ENCODE results near the gene EED. TPM values are rescaled to one million over a fixed set of nuclear protein-coding genes. Genes with fewer than 3 reads are reported as not detected.

EED gene
- total and polyA plus RNA-seq, 4 donors: 11.1 to 40.2 (median 16.5) TPM

DNA sequence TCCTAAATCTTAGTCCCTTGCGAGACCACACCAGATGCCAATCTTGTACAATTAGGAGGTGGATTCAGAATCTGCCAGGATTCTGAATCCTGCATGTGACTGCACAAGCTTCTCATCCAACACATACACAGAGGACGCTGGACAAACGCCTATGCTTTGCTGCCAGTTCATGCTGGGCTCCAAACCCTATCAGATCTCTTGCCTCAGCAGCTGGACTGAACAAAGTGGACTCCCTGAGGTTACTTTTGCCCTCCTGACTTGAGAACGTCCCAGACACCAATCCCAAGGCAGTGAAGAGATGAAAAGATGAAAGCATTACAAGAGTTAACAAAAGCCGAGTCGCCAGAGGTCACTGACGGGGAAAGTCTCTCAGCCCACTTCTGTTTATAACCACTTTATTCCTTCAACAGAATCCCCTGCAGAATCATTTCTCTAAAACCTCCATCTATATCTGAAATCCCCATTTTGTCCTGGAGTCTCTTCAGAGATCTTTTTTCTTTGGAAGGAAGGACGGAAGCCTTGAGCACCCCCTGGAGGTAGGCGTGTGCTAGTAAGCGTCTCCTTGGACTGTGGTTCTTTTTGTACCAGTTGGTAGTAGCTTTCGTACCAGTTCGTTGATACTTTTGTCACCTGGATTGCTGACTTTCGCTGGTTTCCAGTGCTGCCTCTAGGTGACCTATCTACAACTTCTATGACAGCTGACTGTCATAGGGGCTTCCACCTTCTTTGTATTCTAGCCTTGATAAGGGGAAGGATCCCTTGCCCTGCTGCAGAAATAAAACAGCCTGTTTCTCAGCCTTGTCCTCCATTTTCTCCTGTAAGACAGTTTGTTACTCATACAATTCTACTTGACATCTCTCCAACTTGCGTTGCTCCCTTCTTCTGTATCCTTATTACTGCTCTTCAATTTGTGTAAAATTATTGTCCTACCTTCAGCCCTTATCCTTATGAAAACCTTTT lies 26.1 kb upstream of the EED start:
- 30 to 36% methylated on average over 14 of the region's 14 CpGs for WGBS, 2 donors
- TF ChIP-seq, protein P1, sequence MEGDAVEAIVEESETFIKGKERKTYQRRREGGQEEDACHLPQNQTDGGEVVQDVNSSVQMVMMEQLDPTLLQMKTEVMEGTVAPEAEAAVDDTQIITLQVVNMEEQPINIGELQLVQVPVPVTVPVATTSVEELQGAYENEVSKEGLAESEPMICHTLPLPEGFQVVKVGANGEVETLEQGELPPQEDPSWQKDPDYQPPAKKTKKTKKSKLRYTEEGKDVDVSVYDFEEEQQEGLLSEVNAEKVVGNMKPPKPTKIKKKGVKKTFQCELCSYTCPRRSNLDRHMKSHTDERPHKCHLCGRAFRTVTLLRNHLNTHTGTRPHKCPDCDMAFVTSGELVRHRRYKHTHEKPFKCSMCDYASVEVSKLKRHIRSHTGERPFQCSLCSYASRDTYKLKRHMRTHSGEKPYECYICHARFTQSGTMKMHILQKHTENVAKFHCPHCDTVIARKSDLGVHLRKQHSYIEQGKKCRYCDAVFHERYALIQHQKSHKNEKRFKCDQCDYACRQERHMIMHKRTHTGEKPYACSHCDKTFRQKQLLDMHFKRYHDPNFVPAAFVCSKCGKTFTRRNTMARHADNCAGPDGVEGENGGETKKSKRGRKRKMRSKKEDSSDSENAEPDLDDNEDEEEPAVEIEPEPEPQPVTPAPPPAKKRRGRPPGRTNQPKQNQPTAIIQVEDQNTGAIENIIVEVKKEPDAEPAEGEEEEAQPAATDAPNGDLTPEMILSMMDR (IDR thresholded peaks at IDR 0.05; ENCODE audit: control extremely low read depth, extremely low read depth): peak; percentile 74
- Histone ChIP-seq H3K9ac (ENCODE audit: insufficient read depth in 1 of 2, low read length in 2 of 2) (no peak overlapping the region), H3K9me3 (ENCODE audit: control insufficient read depth in 4 of 4, insufficient read depth in 3 of 4, low read length in 3 of 4) (no peaks in the 10 kb centered on the region), H3K27me3 (ENCODE audit: control insufficient read depth in 3 of 3, insufficient read depth in 3 of 3, low read length in 2 of 3) (no peaks in the 10 kb centered on the region), H3K27ac (ENCODE audit: low read depth in 1 of 2, low read length in 1 of 2) (peak overlapping the region in 1 of 2 donors; percentile 28), H3K4me3 (no peak overlapping the region), H3K36me3 (ENCODE audit: control insufficient read depth in 4 of 4, insufficient read depth in 4 of 4, low read length in 4 of 4) (no peaks in the 10 kb centered on the region), H3K4me1 (ENCODE audit: control insufficient read depth in 5 of 5, insufficient read depth in 5 of 5, low read length in 5 of 5) (peaks cover 0 to 3% (median 0%) of the 10 kb centered on the region in 5 donors)
- ATAC-seq (ENCODE audit: insufficient read depth, low FRiP score) (peak; percentile 97), DNase-seq (peak; percentile 71 to 88 (median 86))

DNA sequence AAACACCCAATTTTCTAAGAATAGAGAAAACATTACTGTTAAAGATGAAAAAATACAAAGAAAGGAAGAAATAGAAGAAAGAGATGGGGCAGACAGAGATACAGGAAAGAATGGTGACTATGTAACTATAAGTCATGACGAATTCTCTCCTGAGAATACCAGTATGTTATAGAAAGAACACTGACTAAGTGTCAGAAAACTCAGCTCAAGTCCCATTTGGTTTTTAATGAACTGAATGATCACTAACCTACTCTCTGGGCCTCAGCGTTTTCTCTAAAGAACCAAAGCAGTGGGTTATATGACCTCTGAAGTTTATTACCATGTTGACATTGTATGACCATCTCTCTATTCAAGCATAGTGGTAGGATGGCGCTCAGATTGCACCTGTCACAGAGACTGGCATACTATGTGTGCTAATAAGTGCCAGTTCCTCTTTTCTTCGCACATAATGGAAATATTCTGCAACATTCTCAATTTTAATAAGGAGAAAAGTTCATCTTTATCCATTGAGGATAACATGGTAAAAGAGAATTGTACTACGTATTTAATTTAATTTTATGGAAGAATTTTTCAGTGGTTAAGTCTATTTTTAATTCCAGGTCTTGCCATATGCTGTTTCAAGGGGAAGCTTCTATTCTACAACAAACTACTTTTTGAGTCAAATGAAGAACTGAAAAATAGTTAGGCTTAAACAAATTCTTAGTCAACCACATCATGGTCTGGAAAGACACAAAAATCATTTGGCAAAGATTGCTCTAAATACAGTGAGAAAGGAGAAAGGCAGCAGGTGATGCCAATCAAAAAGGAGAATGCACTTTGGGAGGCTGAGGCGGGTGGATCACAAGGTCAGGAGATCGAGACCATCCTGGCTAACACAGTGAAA lies 25.0 kb upstream of the EED start:
- ATAC-seq (ENCODE audit: insufficient read depth, low FRiP score): no peak
- 84 to 88% methylated on average over 7 of the region's 7 CpGs for WGBS, 2 donors

DNA sequence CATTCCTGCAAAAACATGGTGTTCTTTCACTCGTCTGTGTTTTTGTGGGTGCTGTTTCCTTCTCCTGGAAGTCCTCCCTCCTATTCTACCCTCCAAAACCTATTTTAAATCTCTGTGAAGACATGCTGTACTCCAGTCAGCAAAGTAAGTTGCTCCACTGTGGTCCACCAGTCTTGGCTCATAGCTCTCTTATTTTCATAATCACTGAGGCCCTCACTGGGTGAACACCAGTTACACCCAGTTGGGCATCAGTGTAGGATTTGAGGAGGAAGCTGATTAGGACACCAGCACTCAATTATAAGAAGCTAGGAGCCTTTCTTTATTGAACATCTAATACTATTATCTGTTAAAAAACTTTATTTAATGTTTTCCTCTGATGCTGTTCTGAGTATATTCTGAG lies 23.9 kb upstream of the EED start:
- WGBS, 2 donors: 81 to 82% methylated on average over 1 of the region's 1 CpG
- no peaks in the 10 kb centered on the region for H3K36me3 ChIP-seq (ENCODE audit: control insufficient read depth in 4 of 4, insufficient read depth in 4 of 4, low read length in 4 of 4)
- no peak for ATAC-seq (ENCODE audit: insufficient read depth, low FRiP score)

More for the DNA sequence above, 25.0 kb upstream of the EED start:
- Histone ChIP-seq H3K27ac (ENCODE audit: low read depth in 1 of 2, low read length in 1 of 2) (no peak overlapping the region), H3K4me3 (no peak overlapping the region), H3K9me3 (ENCODE audit: control insufficient read depth in 4 of 4, insufficient read depth in 3 of 4, low read length in 3 of 4) (no peaks in the 10 kb centered on the region), H3K36me3 (ENCODE audit: control insufficient read depth in 4 of 4, insufficient read depth in 4 of 4, low read length in 4 of 4) (no peaks in the 10 kb centered on the region), H3K4me1 (ENCODE audit: control insufficient read depth in 5 of 5, insufficient read depth in 5 of 5, low read length in 5 of 5) (peaks cover 0 to 3% (median 0%) of the 10 kb centered on the region in 5 donors), H3K27me3 (ENCODE audit: control insufficient read depth in 3 of 3, insufficient read depth in 3 of 3, low read length in 2 of 3) (no peaks in the 10 kb centered on the region), H3K9ac (ENCODE audit: insufficient read depth in 1 of 2, low read length in 2 of 2) (no peak overlapping the region)
- TF ChIP-seq, protein P1 (IDR thresholded peaks at IDR 0.05; ENCODE audit: control extremely low read depth, extremely low read depth): no peak
- DNase-seq: no peak

More for the DNA sequence above, 23.9 kb upstream of the EED start:
- no peak for DNase-seq
- Histone ChIP-seq H3K9me3 (ENCODE audit: control insufficient read depth in 4 of 4, insufficient read depth in 3 of 4, low read length in 3 of 4) (no peaks in the 10 kb centered on the region), H3K9ac (ENCODE audit: insufficient read depth in 1 of 2, low read length in 2 of 2) (no peak overlapping the region), H3K4me3 (no peak overlapping the region), H3K27ac (ENCODE audit: low read depth in 1 of 2, low read length in 1 of 2) (no peak overlapping the region), H3K27me3 (ENCODE audit: control insufficient read depth in 3 of 3, insufficient read depth in 3 of 3, low read length in 2 of 3) (no peaks in the 10 kb centered on the region), H3K4me1 (ENCODE audit: control insufficient read depth in 5 of 5, insufficient read depth in 5 of 5, low read length in 5 of 5) (peaks cover 0 to 3% (median 0%) of the 10 kb centered on the region in 5 donors)
- TF ChIP-seq, protein P1 (IDR thresholded peaks at IDR 0.05; ENCODE audit: control extremely low read depth, extremely low read depth): no peak

All from lung (tissue), 12 donors.